Stimulated activated effector memory CD8-positive, alpha-beta T cell treated with anti-CD3 and anti-CD28 coated beads, Interleukin-12 subunit alpha, Interleukin-12 subunit beta, amount 100 ng/mL, for 72 hours (primary cell): Measurements from ENCODE around the gene OR7G3.

Experiments used
- ATAC-seq: fragments of 150-1000 bp; cut with Tn5 transposase; 2 replicates; pipeline ENCODE4 v1.10.0; 2021
- DNase-seq, 2 donors: peaks; one replicate each; pipeline ENCODE4 v3.0.0; 2021 to 2022; ENCODE audit warnings: low spot score in 2 of 2
- H3K27ac Mint-ChIP-seq: one replicate; pipeline ENCODE4 v1.8.0; 2022; ENCODE audit warnings: mild to moderate bottlenecking, mixed read lengths
- H3K36me3 Mint-ChIP-seq: one replicate; pipeline ENCODE4 v1.8.0; 2022; ENCODE audit warnings: mild to moderate bottlenecking, mixed read lengths
- H3K4me1 Mint-ChIP-seq: one replicate; pipeline ENCODE4 v1.8.0; 2022; ENCODE audit warnings: mixed read lengths
- H3K4me3 Mint-ChIP-seq: one replicate; pipeline ENCODE4 v1.8.0; 2022; ENCODE audit warnings: mild to moderate bottlenecking, mixed read lengths
- H3K9me3 Mint-ChIP-seq: one replicate; pipeline ENCODE4 v1.8.0; 2022; ENCODE audit warnings: mixed read lengths

Gene OR7G3

DNA sequence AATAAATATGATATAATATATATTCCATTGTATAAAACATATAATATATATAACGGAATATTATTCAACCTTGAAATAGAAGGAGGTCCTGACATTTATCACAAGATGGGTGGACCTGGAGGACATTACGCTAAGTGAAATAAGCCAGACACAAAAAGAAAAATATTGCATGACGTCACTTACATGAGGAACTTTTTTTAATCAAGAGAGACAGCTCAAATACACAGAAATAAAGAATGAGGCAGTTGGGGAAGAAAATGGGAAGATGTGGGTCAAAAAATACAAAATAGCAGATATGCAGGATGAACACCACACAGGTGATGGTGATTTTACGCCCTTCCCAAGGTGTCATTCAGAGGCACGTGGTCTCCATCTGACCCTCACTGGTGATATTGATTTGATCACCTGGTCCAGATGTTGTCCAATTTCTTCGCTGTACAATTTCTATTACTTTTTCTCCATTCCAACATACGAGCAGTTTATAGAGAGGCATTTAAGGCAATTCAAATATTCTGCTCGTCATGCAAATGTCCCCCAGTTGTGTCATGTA lies 12.9 kb upstream of the OR7G3 start:
- peak overlapping the region; percentile 96 for H3K4me3 Mint-ChIP-seq
- DNase-seq (no peak), ATAC-seq (no peak)
- H3K27ac Mint-ChIP-seq: peak overlapping the region; percentile 99
- peaks cover 33% of the 10 kb centered on the region for H3K4me1 Mint-ChIP-seq
- peaks cover 5% of the 10 kb centered on the region for H3K9me3 Mint-ChIP-seq
- H3K36me3 Mint-ChIP-seq: peaks cover 29% of the 10 kb centered on the region

DNA sequence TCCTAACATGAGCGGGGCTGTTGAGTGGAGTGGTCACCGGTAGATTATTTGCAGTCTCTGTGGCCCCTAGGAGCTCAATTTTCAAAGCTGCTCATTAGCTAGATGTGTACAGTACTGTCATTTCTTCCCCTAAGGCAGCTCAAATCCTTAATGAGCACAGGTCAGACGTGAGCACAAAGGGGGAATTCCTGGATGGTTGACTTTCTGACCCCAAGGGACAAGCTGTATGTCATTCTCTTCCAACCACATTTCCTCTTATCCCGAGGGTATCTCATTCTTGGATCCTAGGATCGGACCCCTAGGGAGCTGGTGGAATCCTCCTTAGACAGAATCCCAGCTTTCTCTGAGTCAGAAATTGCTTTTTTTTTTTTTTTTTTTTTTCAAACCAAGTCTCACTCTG lies 5.7 kb upstream of the OR7G3 start:
- Mint-ChIP-seq H3K27ac (no peak overlapping the region), H3K4me1 (no peaks in the 10 kb centered on the region), H3K4me3 (no peak overlapping the region), H3K9me3 (no peaks in the 10 kb centered on the region), H3K36me3 (no peaks in the 10 kb centered on the region)
- ATAC-seq (no peak), DNase-seq (no peak)

DNA sequence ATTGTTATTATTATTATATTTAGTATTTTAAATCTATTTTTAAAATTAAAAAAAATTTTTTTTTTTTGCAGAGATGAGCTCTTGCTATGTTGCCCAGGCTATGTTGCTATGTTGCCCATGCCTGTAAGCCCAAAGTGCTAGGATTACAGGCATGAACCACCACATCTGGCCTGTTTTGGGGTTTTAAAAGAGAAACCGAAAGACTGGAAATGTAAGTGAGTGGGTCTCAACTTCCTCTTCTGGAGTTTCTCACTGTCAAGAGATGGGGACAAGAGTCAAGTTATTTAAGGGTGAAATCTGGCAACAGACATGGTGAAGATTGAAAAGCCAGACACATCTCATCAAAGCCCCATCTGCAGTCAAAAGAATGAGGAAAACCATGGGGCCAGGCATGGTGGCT lies 4.2 kb upstream of the OR7G3 start:
- no peak overlapping the region for H3K27ac Mint-ChIP-seq
- DNase-seq (no peak), ATAC-seq (no peak)
- no peaks in the 10 kb centered on the region for H3K9me3 Mint-ChIP-seq
- no peaks in the 10 kb centered on the region for H3K4me1 Mint-ChIP-seq
- no peaks in the 10 kb centered on the region for H3K36me3 Mint-ChIP-seq
- H3K4me3 Mint-ChIP-seq: no peak overlapping the region

DNA sequence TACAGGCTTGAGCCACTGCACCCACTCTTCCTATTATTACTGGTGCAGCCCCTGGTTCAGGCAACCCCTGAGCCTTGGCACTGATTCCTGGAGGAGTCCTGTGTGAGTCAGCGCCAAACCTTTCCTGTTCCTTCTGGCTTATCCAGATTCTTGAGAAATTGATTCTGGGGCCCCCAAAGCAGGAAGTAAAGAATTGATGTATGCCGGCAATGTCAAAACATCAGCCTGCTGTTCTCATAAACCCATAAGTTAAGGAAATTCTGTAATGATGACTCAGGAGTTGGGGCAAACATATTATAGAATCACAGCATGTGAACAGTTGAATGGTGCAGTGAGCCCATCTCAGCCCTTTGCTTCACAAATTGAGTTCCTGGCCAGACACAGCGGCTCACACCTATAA lies 1.4 kb upstream of the OR7G3 start:
- no peaks in the 10 kb centered on the region for H3K4me1 Mint-ChIP-seq
- no peak overlapping the region for H3K4me3 Mint-ChIP-seq
- H3K36me3 Mint-ChIP-seq: no peaks in the 10 kb centered on the region
- ATAC-seq (no peak), DNase-seq (no peak)
- H3K27ac Mint-ChIP-seq: no peak overlapping the region
- H3K9me3 Mint-ChIP-seq: no peaks in the 10 kb centered on the region

DNA sequence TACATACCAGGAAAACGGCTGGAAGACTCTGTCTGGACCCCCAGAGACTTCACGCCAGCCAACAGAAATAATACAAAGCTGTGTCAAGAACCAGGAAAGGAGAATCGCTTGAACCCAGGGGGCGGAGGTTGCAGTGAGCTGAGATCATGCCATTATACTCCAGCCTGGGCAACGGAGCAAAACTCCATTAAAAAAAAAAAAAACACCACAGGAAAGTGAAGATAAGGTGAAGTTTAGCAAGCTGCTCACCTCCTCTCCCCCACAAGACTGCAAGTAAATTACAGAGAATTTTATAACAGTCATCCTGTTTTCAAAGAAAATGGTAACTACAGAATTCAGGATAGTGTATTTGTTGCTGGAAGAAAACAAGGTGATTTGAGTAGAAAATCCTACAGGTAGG lies 10.2 kb downstream of the OR7G3 start:
- DNase-seq (no peak), ATAC-seq (no peak)
- no peaks in the 10 kb centered on the region for H3K4me1 Mint-ChIP-seq
- H3K36me3 Mint-ChIP-seq: no peaks in the 10 kb centered on the region
- no peak overlapping the region for H3K27ac Mint-ChIP-seq
- H3K9me3 Mint-ChIP-seq: no peaks in the 10 kb centered on the region
- H3K4me3 Mint-ChIP-seq: no peak overlapping the region

DNA sequence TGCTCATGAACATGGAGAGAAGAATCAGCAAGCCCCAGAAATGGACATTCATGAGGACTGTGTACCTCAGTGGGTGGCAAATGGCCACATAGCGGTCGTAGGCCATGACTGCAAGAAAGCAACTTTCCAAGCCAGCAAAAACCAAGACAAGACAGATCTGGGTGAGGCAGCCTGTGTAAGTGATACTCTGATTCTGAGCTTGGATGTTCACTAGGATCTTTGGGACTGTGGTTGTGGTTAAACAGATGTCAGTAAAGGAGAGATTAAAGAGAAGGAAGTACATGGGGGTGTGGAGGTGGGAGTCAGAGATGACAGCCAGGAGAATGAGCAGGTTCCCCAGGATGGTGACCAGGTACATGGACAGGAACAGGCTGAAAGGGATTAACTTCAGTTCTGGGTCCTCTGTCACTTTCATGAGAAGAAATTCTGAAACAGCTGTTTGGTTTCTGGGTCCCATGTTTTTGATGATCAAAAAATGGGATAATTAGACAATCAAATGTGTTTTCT lies 11.4 kb downstream of the OR7G3 start, which contains the start of gene OR7G1:
Gene OR7G1 (minus strand): TSS at position 457 of the 507 bp plus-strand sequence. CDS start 0 bp downstream, at position 457.
- Mint-ChIP-seq H3K36me3 (no peaks in the 10 kb centered on the region), H3K4me3 (no peak within 1 kb of the TSS), H3K9me3 (no peaks in the 10 kb centered on the region), H3K27ac (no peak within 1 kb of the TSS), H3K4me1 (no peaks in the 10 kb centered on the region)
- ATAC-seq: no peak
- DNase-seq: no peak

DNA sequence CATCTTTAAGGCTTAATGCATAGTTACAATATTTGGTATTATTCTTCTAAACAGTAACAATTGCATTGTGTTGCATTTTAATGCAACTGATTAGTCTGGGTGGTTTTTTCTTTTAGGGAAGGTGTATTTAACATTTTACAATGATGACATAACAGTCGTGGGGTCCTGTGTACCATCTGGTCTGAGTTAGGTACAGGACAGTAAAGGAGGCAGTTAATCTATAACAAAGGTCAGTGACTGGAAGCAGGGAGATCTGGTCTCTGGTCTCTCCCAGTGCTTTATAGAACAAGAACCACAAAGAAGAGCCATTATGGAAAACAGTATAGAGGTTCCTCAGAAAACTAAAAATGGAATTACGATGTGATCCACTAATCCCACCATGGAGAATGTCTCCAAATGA lies 16.8 kb downstream of the OR7G3 start:
- ATAC-seq (no peak), DNase-seq (no peak)
- H3K27ac Mint-ChIP-seq: no peak overlapping the region
- no peaks in the 10 kb centered on the region for H3K36me3 Mint-ChIP-seq
- H3K4me1 Mint-ChIP-seq: no peaks in the 10 kb centered on the region
- no peaks in the 10 kb centered on the region for H3K9me3 Mint-ChIP-seq
- H3K4me3 Mint-ChIP-seq: no peak overlapping the region

DNA sequence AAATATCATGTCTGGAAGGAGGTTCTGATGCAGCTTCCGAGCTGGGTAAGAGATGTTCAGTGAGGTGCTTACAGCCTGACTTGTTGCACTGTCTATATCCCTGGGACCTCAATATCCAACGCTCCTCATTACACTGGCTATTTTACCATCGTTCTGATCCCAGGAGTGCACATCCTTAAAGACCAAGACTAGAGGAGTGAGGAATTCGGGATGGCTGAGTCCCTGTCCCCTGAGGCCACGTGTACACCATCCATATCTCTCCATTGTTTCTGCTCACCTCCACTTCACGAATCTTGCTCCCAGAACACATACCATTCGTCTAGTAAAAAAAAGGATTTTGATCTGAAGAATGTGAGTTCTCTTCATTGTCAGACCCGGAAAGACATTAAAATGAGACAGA lies 19.4 kb downstream of the OR7G3 start, which contains the start of gene OR7G2:
Gene OR7G2 (minus strand): TSS at position 101 of the 400 bp plus-strand sequence. CDS start 4,232 bp downstream, outside the sequence.
- Mint-ChIP-seq H3K4me3 (no peak within 1 kb of the TSS), H3K4me1 (no peaks in the 10 kb centered on the region), H3K27ac (no peak within 1 kb of the TSS), H3K36me3 (no peaks in the 10 kb centered on the region), H3K9me3 (no peaks in the 10 kb centered on the region)
- DNase-seq (no peak), ATAC-seq (no peak)

DNA sequence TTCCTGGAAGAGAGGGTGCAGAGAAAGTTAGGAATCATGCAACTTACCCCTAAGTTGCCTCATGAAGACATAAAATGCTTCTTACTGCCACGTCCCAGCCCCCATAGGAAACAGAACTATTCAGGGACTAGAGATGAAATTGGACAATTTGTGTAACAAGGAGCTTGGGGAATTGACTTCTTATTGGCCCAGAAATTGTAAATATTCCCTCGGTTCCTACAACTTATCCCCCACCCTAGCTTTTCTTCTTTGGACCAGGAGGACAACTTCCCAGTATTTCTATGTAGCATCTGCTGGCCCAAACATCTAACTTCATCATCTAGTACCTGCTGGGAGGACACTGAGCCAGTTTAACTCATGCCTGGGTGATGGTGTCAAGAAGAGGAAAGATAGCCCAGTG lies 40.0 kb downstream of the OR7G3 start, which contains the start of gene OR1M1:
Gene OR1M1 (plus strand): TSS at position 301 of the 400 bp plus-strand sequence. CDS start 6,184 bp downstream, outside the sequence.
- no peak within 1 kb of the TSS for H3K27ac Mint-ChIP-seq
- no peak for ATAC-seq
- no peaks in the 10 kb centered on the region for H3K36me3 Mint-ChIP-seq
- no peaks in the 10 kb centered on the region for H3K9me3 Mint-ChIP-seq
- H3K4me1 Mint-ChIP-seq: no peaks in the 10 kb centered on the region
- DNase-seq: no peak
- H3K4me3 Mint-ChIP-seq: no peak within 1 kb of the TSS

DNA sequence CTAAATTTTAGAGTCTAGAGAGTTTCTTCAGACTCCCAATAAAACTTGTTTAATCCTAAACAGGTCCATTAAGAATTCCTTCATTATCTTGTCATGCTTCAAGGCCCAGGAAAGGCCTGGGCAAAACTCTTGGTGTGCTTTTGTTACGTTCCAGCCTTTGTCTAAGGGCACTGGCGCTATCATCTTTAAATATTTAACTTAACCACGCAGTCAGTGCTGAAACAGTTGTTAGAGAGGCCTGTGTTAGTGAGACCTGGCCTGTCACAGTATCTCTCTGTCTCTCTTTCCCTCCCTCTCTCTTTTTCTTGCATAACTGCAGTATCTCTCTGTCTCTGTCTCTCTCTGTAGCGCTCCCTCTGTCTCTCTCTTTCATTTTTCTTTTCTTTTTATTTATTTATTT lies 48.1 kb downstream of the OR7G3 start:
- Mint-ChIP-seq H3K36me3 (no peaks in the 10 kb centered on the region), H3K9me3 (no peaks in the 10 kb centered on the region), H3K4me1 (no peaks in the 10 kb centered on the region), H3K27ac (no peak overlapping the region), H3K4me3 (no peak overlapping the region)
- DNase-seq (no peak), ATAC-seq (no peak)

DNA sequence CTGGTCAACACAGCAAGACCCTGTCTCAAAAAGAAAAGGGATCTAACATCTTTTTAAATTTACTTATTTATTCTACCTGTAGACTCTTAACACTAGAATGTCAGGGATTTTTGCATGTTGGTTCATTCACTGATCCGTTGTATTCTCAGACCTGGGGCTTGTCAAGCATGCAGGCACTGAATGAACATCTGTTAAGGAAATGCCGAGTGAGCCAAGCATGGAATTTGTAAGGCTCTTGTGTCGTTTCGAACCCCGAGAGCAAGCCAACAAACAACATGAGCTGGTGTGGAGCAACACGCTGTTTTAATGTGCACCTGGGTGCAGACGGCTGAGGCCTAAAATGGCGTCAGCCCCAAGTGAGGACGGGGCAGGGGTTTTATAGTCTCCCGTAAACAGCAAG lies 49.8 kb downstream of the OR7G3 start:
- Mint-ChIP-seq H3K4me1 (no peaks in the 10 kb centered on the region), H3K36me3 (no peaks in the 10 kb centered on the region), H3K9me3 (no peaks in the 10 kb centered on the region), H3K27ac (no peak overlapping the region), H3K4me3 (no peak overlapping the region)
- ATAC-seq: no peak
- no peak for DNase-seq
